ENCODE data around the gene PARD3B. TPM values are rescaled to one million over a fixed set of nuclear protein-coding genes. Genes with fewer than 3 reads are reported as not detected.
A peak's percentile ranks its signal among the peaks of the same experiment; 100 is the strongest.

The PARD3B gene
- total and polyA plus RNA-seq, 2 of the 4 experiments (the other 2 are of a cell fraction): 3.3 to 15.6 TPM

DNA sequence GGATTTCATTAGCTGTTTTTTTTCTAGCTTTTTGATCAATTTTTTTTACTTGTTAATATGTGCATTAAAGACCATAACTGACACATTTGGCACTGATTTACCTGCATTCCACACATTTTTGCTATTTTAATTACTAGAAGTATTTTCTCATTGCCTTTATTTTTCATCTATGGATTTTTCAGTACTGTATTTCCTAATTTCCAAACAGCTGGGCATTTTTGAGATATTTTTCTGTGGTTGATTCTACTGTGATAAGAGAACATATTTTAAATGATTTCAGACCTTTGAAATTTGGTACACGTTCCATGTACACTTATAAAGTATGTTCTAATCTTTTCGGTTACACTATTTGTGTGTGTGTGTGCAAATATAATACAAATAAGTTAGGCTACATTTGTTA lies 135.3 kb downstream of the PARD3B start:
- H2BK120ac ChIP-seq (ENCODE audit: low read depth, low read length): no peak overlapping the region
- ChIA-PET CTCF (interaction anchor here (1.6 kb wide), 1 partner anchor 11 kb away, joined by 5 read pairs; no protein-coding TSS in a partner anchor), POLR2A (ENCODE audit: unreplicated experiment) (no interaction called here)
- H3K18ac ChIP-seq (ENCODE audit: low read depth, low read length): no peak overlapping the region
- H3K79me1 ChIP-seq (ENCODE audit: low read depth in 1 of 2, low read length in 2 of 2): peaks cover 11 to 26% of the 10 kb centered on the region in 2 experiments
- in situ Hi-C loops (cut with MboI; ENCODE audit: low sequenced_read_pairs): no loop called here
- H2BK5ac ChIP-seq (ENCODE audit: low read depth, low read length, poor library complexity, severe bottlenecking): no peak overlapping the region
- no peak overlapping the region for H3K14ac ChIP-seq (replicated peaks; ENCODE audit: low read depth, low read length)
- no peaks in the 10 kb centered on the region for H3K9me1 ChIP-seq (ENCODE audit: insufficient read depth, low read length)
- intact Hi-C loops (cut with micrococcal nuclease): loop anchor here (5.0 kb wide), 2 partner anchors 53 to 68 kb away; no protein-coding TSS in a partner anchor
- H2BK15ac ChIP-seq (ENCODE audit: low read depth, low read length): no peak overlapping the region
- no peak overlapping the region for H4K91ac ChIP-seq (ENCODE audit: insufficient read depth, low read depth, low read length)
- H3K56ac ChIP-seq (ENCODE audit: extremely low read depth, insufficient read depth, low read length): no peak overlapping the region
- DNase-seq (peak; percentile 21), ATAC-seq (ENCODE audit: low read depth) (no peak; the same call in 1 of the 2 replicates)
- H3K27me3 ChIP-seq (ENCODE audit: control insufficient read depth, insufficient read depth, low read length): no peaks in the 10 kb centered on the region
- no peak overlapping the region for H2AFZ ChIP-seq (replicated peaks; ENCODE audit: low read length, poor library complexity)
- H2AK5ac ChIP-seq (ENCODE audit: low read depth, low read length): no peak overlapping the region
- no TSS peak for BruUV-seq (replicated peaks)
- H3K27ac ChIP-seq (ENCODE audit: insufficient read depth, low read length): no peak overlapping the region
- no peak overlapping the region for H4K8ac ChIP-seq (ENCODE audit: low read depth in 2 of 2, low read length in 2 of 2)
- H3K36me3 ChIP-seq (ENCODE audit: control insufficient read depth, insufficient read depth, low read length): no peaks in the 10 kb centered on the region
- no peak overlapping the region for H3K9ac ChIP-seq (ENCODE audit: low read depth, low read length)
- no peak overlapping the region for H3K4ac ChIP-seq (ENCODE audit: low read depth, low read length)
- no peaks in the 10 kb centered on the region for H3K9me3 ChIP-seq (ENCODE audit: control insufficient read depth, insufficient read depth, low read length)
- no peak overlapping the region for H2AK9ac ChIP-seq (replicated peaks; ENCODE audit: low read depth, low read length, poor library complexity)
- no peaks in the 10 kb centered on the region; the same call in 1 of the 2 replicates for H4K20me1 ChIP-seq (ENCODE audit: insufficient read depth, low read length)
- no peak overlapping the region for H3K23ac ChIP-seq (ENCODE audit: low read depth, low read length)
- H3K4me3 ChIP-seq (ENCODE audit: insufficient read depth, low read depth, low read length): no peak overlapping the region
- no peak overlapping the region for H4K5ac ChIP-seq (ENCODE audit: low read depth, low read length)
- dilution Hi-C loops (cut with HindIII; ENCODE audit: low sequenced_read_pairs, unreplicated experiment): no loop called here
- TF ChIP-seq NFE2L2 (IDR thresholded peaks at IDR 0.05; ENCODE audit: low read depth, low read length): no peak
- TF ChIP-seq CHD1 (IDR thresholded peaks at IDR 0.05; ENCODE audit: low read depth, low read length): no peak
- TF ChIP-seq RCOR1 (IDR thresholded peaks at IDR 0.05; ENCODE audit: insufficient replicate concordance, low read length): no peak
- no peak for TF ChIP-seq FOS (IDR thresholded peaks at IDR 0.05; ENCODE audit: low read depth, low read length)
- TF ChIP-seq, protein P1, sequence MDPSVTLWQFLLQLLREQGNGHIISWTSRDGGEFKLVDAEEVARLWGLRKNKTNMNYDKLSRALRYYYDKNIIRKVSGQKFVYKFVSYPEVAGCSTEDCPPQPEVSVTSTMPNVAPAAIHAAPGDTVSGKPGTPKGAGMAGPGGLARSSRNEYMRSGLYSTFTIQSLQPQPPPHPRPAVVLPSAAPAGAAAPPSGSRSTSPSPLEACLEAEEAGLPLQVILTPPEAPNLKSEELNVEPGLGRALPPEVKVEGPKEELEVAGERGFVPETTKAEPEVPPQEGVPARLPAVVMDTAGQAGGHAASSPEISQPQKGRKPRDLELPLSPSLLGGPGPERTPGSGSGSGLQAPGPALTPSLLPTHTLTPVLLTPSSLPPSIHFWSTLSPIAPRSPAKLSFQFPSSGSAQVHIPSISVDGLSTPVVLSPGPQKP (IDR thresholded peaks at IDR 0.05; ENCODE audit: borderline replicate concordance, low read depth, low read length): no peak
- no peak for TF ChIP-seq MXI1 (IDR thresholded peaks at IDR 0.05; ENCODE audit: borderline replicate concordance, low read depth, low read length)
- TF ChIP-seq RAD21 (IDR thresholded peaks at IDR 0.05; ENCODE audit: low read length): no peak
- TF ChIP-seq MAFK (IDR thresholded peaks at IDR 0.05; ENCODE audit: low read depth, low read length): no peak
- no peak for TF ChIP-seq POLR2A (IDR thresholded peaks at IDR 0.05; ENCODE audit: low read depth, low read length)
- no peak for TF ChIP-seq CEBPB (IDR thresholded peaks at IDR 0.05; ENCODE audit: low read depth, low read length)
- no peak for TF ChIP-seq MAZ (IDR thresholded peaks at IDR 0.05; ENCODE audit: borderline replicate concordance, low read depth, low read length)
- no peak for TF ChIP-seq SMC3 (IDR thresholded peaks at IDR 0.05; ENCODE audit: low read depth, low read length)
- no peak for TF ChIP-seq CTCF (conservative IDR thresholded peaks at IDR 0.05; ENCODE audit: low read depth, low read length)
- TF ChIP-seq BHLHE40 (IDR thresholded peaks at IDR 0.05; ENCODE audit: low read depth, low read length): no peak
- no peak for TF ChIP-seq RFX5 (IDR thresholded peaks at IDR 0.05; ENCODE audit: low read depth, low read length)
- no peak for TF ChIP-seq USF2 (IDR thresholded peaks at IDR 0.05; ENCODE audit: low read depth, low read length)
- 0 out of 2 replicates have a peak, but pooled peaks cover 1% of the 10 kb centered on the region for H3K4me1 ChIP-seq (ENCODE audit: control insufficient read depth, insufficient read depth, low read length)
- no peak overlapping the region for H2BK20ac ChIP-seq (ENCODE audit: low read depth, low read length)
- no CpG with 5 or more reads among the region's 2 CpGs for WGBS, 2 experiments (ENCODE audit: extremely low coverage in 2 of 2, insufficient read length in 1 of 2)
- H3K4me2 ChIP-seq (ENCODE audit: low read depth, low read length): no peak overlapping the region
